GM12878 (cell line): ENCODE results near the gene ARHGAP9. TPM values are rescaled to one million over a fixed set of nuclear protein-coding genes. Genes with fewer than 3 reads are reported as not detected.

Source experiments
- ATAC-seq: fragments of 200-7000 bp; cut with Tn5 transposase; 3 replicates; pipeline ENCODE4 v1.9.1; 2020; ENCODE audit warnings: mild to moderate bottlenecking, moderate library complexity
- BruUV-seq: library from RNA; stranded (reverse); fragments of 400-500 nt; replicated peaks from 2 replicates; lab custom pipeline; 2021; lab: Mats Ljungman, UMichigan
- CTCF ChIA-PET: fragments of 300-600 bp; sonication (Branson Sonifier 250); formaldehyde crosslinking; extraction: SDS; loops from one replicate; lab custom pipeline; 2021; ENCODE audit warnings: inconsistent platforms; lab: Yijun Ruan, JAX
- POLR2A ChIA-PET: fragments of 350-600 bp; formaldehyde crosslinking; extraction: SDS; loops from one replicate; lab custom pipeline; 2021; ENCODE audit warnings: inconsistent platforms; lab: Charles Lee
- RAD21 ChIA-PET: fragments of 300-600 bp; sonication (Branson Sonifier 250); formaldehyde crosslinking; loops from one replicate; lab custom pipeline; 2023; ENCODE audit warnings: antibody characterized with exemption; ENCODE audit not compliant: unreplicated experiment; lab: Charles Lee
- SMC1A ChIA-PET: fragments of 300-600 bp; sonication (Branson Sonifier 250); formaldehyde crosslinking; loops from one replicate; lab custom pipeline; 2023; ENCODE audit not compliant: unreplicated experiment, uncharacterized antibody; lab: Charles Lee
- DNase-seq: peaks from one replicate; pipeline ENCODE4 v3.0.0-alpha.2; 2011; ENCODE audit warnings: low read depth, low spot score
- FAIRE-seq: peaks from 3 replicates; lab custom pipeline; 2011; peaks lifted over from hg19 to GRCh38; lab: Jason Lieb, UNC
- H2AFZ ChIP-seq: 2 replicates; pipeline ENCODE4 v1.6.0; 2011; ENCODE audit warnings: low read depth, low read length, control low read depth; ENCODE audit not compliant: control insufficient read depth
- H3K27ac ChIP-seq: 2 replicates; pipeline ENCODE4 v1.5.1; 2011; ENCODE audit warnings: control low read depth; ENCODE audit not compliant: control insufficient read depth, insufficient read depth
- H3K27me3 ChIP-seq, 2 experiments: replicated peaks in 1 of 2; 2 replicates each; pipeline versions ENCODE4 v1.6.0 to v1.6.1; 2011; ENCODE audit warnings: low read length in 1 of 2; ENCODE audit not compliant: control insufficient read depth in 2 of 2, insufficient read depth in 2 of 2
- H3K36me3 ChIP-seq, 2 experiments: 2 replicates each; pipeline ENCODE4 v1.5.1; 2011; ENCODE audit warnings: low read length in 1 of 2; ENCODE audit not compliant: control insufficient read depth in 2 of 2, insufficient read depth in 2 of 2
- H3K4me1 ChIP-seq: 2 replicates; pipeline ENCODE4 v1.6.1; 2011; ENCODE audit warnings: mild to moderate bottlenecking, low read length, moderate library complexity, mixed read lengths; ENCODE audit not compliant: control insufficient read depth, insufficient read depth
- H3K4me2 ChIP-seq: 2 replicates; pipeline ENCODE4 v1.6.0; 2011; ENCODE audit warnings: control low read depth; ENCODE audit not compliant: control insufficient read depth, insufficient read depth
- H3K4me3 ChIP-seq: fragments of 200-600 bp; sonication (generic); 2 replicates; pipeline ENCODE4 v1.5.1; 2016
- H3K79me2 ChIP-seq: 2 replicates; pipeline ENCODE4 v1.6.0; 2011; ENCODE audit warnings: low read length; ENCODE audit not compliant: control insufficient read depth, insufficient read depth
- H3K9ac ChIP-seq: 2 replicates; pipeline ENCODE4 v1.8.0; 2011; ENCODE audit warnings: low read length, control low read depth, mixed read lengths; ENCODE audit not compliant: control insufficient read depth, insufficient read depth
- H3K9me3 ChIP-seq: replicated peaks from 3 replicates; pipeline ENCODE4 v1.5.1; 2011; ENCODE audit warnings: mild to moderate bottlenecking, low read length; ENCODE audit not compliant: control insufficient read depth, insufficient read depth
- H4K20me1 ChIP-seq: 2 replicates; pipeline ENCODE4 v1.6.0; 2011; ENCODE audit not compliant: control insufficient read depth, insufficient read depth
- ATF7 ChIP-seq: fragments of 450-650 bp; IDR thresholded peaks from 2 replicates; pipeline ENCODE4 v1.6.1; 2016; ENCODE audit warnings: low read depth, mild to moderate bottlenecking
- BHLHE40 ChIP-seq, 2 experiments: fragments of 450-650 bp in 1 of 2; IDR thresholded peaks; 2 replicates each; pipeline ENCODE4 v1.6.1; 2011 to 2017; ENCODE audit warnings: low read depth in 2 of 2, borderline replicate concordance in 1 of 2, improper control_type of control experiment in 1 of 2, low read length in 1 of 2, mild to moderate bottlenecking in 1 of 2
- CEBPB ChIP-seq, 2 experiments: fragments of 150-350 bp in 1 of 2; IDR thresholded peaks; 2 replicates each; pipeline ENCODE4 v1.6.1; 2012 to 2014; ENCODE audit warnings: low read depth in 2 of 2, low read length in 2 of 2, borderline replicate concordance in 1 of 2, inconsistent platforms in 1 of 2
- DPF2 ChIP-seq: fragments of 450-650 bp; IDR thresholded peaks from 2 replicates; pipeline ENCODE4 v1.6.1; 2017; ENCODE audit warnings: mild to moderate bottlenecking
- ESRRA ChIP-seq: IDR thresholded peaks from 2 replicates; pipeline ENCODE4 v1.6.1; 2012; ENCODE audit warnings: mild to moderate bottlenecking, low read length, improper control_type of control experiment
- IKZF1 ChIP-seq: fragments of 450-650 bp; conservative IDR thresholded peaks from 2 replicates; pipeline ENCODE4 v1.6.1; 2017; ENCODE audit warnings: antibody characterized with exemption, mild to moderate bottlenecking
- IKZF2 ChIP-seq, 2 experiments: fragments of 450-650 bp; IDR thresholded peaks; 2 replicates each; pipeline ENCODE4 v1.6.1; 2017; ENCODE audit warnings: mild to moderate bottlenecking in 2 of 2, moderate library complexity in 2 of 2
- KAT2A ChIP-seq: conservative IDR thresholded peaks from 2 replicates; pipeline ENCODE4 v1.6.1; 2011; ENCODE audit warnings: low read depth, low read length; ENCODE audit not compliant: control insufficient read depth
- MXI1 ChIP-seq: fragments of 150-350 bp; IDR thresholded peaks from 2 replicates; pipeline ENCODE4 v1.6.1; 2011; ENCODE audit warnings: low read depth, mild to moderate bottlenecking, inconsistent platforms, low read length, improper control_type of control experiment
- NFYB ChIP-seq: IDR thresholded peaks from 2 replicates; pipeline ENCODE4 v1.6.1; 2011; ENCODE audit warnings: low read depth, mild to moderate bottlenecking, low read length, improper control_type of control experiment, moderate library complexity; ENCODE audit not compliant: insufficient read depth
- NR2F1 ChIP-seq: fragments of 450-650 bp; conservative IDR thresholded peaks from 2 replicates; pipeline ENCODE4 v1.6.1; 2017; ENCODE audit warnings: mild to moderate bottlenecking
- TAF1 ChIP-seq: IDR thresholded peaks from 2 replicates; pipeline ENCODE4 v1.6.1; 2011; ENCODE audit warnings: mild to moderate bottlenecking, low read depth, low read length, borderline replicate concordance
- TCF7 ChIP-seq: IDR thresholded peaks from 2 replicates; pipeline ENCODE4 v1.6.1; 2014; ENCODE audit warnings: antibody characterized with exemption, borderline replicate concordance
- ZSCAN29 ChIP-seq: fragments of 450-650 bp; IDR thresholded peaks from 2 replicates; pipeline ENCODE4 v1.6.1; 2017; ENCODE audit warnings: mild to moderate bottlenecking, moderate library complexity
- WGBS: methylation state at CpG from one replicate; pipeline ENCODE4 v1.1.6; 2016; ENCODE audit warnings: low lambda C conversion rate; ENCODE audit not compliant: insufficient replicate concordance, insufficient coverage; ENCODE audit errors: missing lambda C conversion rate; 5-methylcytosine and 5-hydroxymethylcytosine counted together
- in situ Hi-C: fragments of 300-500 bp; cut with MboI; formaldehyde crosslinking; loops from 9 replicates; pipeline ENCODE4 v1.14.3; 2018; ENCODE audit warnings: mixed read lengths
- intact Hi-C: fragments of 100-400 bp; cut with micrococcal nuclease; formaldehyde crosslinking; loops from one replicate; pipeline ENCODE4 v1.14.2; 2022; ENCODE audit not compliant: unreplicated experiment
- polyA plus RNA-seq, 11 experiments: library from polyadenylated mRNA; depleted of rRNA in 4 of 11; unstranded in 6 of 11; stranded (reverse) in 5 of 11; fragments of >200 nt; fragmentation: Nextera tagmentation in 4 of 11; fragmentation: Illumina TruSeq in 1 of 11; extraction: Ambion mirVana in 4 of 11; extraction: Trizol in 1 of 11; gene quantifications; 1 replicate in 1 of 11; 2 replicates in 10 of 11; pipeline versions ENCODE4 v1.2.1 to v1.2.3, GENCODE V29; 2011 to 2016; ENCODE audit warnings: inconsistent platforms in 2 of 11, missing spikeins in 2 of 11, low read depth in 1 of 11
- total RNA-seq, 4 experiments: library from RNA; depleted of rRNA in 3 of 4; stranded (reverse); fragments of >200 nt in 3 of 4; fragmentation: Illumina TruSeq in 1 of 4; extraction: Trizol in 1 of 4; gene quantifications; 2 replicates each; pipeline versions ENCODE4 v1.2.1 to v1.2.3, GENCODE V29; 2013 to 2021
- TF ChIP-seq, protein P1 (sequence below): fragments of 450-650 bp; IDR thresholded peaks from 2 replicates; pipeline ENCODE4 v1.6.1; 2017; ENCODE audit warnings: low read depth, mild to moderate bottlenecking, moderate library complexity
- TF ChIP-seq, protein P2 (sequence below): fragments of 450-650 bp; IDR thresholded peaks from 2 replicates; pipeline ENCODE4 v1.6.1; 2016; ENCODE audit warnings: mild to moderate bottlenecking

Gene ARHGAP9
- total and polyA plus RNA-seq, 10 of the 15 experiments (the other 5 are each of a cell fraction or from before 2014, with no cell fraction given) = 19.5 to 102 (median 76.8) TPM

DNA sequence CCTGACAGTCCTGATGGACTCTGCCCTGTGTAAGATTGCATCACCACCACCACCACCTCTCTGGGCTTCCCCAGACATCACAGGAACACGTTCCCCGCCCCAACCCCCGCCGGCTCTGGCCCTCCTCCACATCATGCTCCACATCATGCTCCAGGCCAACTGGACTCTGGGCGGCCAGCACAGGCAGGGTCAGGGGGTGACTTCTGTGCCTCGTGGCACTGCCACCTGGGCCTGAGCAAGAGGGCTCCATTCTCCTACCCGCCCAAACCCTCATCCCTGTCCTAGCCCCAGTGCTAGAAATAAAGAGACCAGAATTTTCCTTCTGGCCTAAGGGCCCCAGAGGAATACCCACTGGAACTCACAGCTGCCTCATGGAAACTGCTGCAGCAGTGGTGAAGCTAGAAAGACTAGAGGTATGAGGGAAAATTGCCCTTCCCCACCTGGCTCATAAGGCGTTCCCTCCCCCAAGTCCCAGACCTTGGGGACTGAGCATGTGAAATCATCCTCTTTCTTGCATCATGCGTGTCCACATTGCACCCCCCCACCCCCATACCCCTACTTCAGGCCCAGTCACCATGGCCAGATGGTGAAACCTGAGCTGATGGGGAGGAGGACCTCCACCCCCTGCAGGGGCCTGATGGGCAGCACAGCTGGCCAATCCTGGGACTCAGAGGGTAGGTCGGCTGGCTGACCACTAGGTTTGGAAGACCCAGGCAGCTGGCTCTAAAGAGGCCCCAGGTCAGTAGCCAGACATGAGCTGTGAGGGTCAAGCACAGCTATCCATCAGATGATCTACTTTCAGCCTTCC, 24.9 kb downstream of the ARHGAP9 start, which contains the start of gene INHBE:
Gene INHBE, plus strand, starts transcription at position 742 of the 808 bp plus-strand sequence. CDS start 230 bp downstream, outside the sequence.
- ChIA-PET CTCF (interaction anchor here (0.6 to 11.0 kb wide), 41 partner anchors 7 to 698 kb away, joined by 3 to 540 read pairs (median 5); partner anchors contain the start of genes ARHGAP9, INHBC, PIP4K2C and SHMT2), RAD21 (interaction anchor here (0.5 to 6.8 kb wide), 15 partner anchors 8 to 241 kb away, joined by 3 to 224 read pairs (median 10); partner anchors contain the start of genes INHBC, SHMT2 and STAC3), POLR2A (interaction anchor here (0.5 to 6.1 kb wide), 16 partner anchors 9 to 412 kb away, joined by 3 to 29 read pairs (median 4); partner anchors contain the start of genes INHBC and SHMT2), SMC1A (interaction anchor here (0.9 to 7.6 kb wide), 17 partner anchors 12 to 241 kb away, joined by 3 to 226 read pairs (median 4); partner anchors contain the start of gene SHMT2)
- H2AFZ ChIP-seq = peak within 1 kb of the TSS; percentile 89
- H3K4me2 ChIP-seq = peak within 1 kb of the TSS; percentile 75
- in situ Hi-C loops = loop anchor here (5.0 to 10.0 kb wide), 2 partner anchors 140 to 192 kb away; no protein-coding TSS in a partner anchor
- no peaks in the 10 kb centered on the region for H4K20me1 ChIP-seq
- no peaks in the 10 kb centered on the region for H3K79me2 ChIP-seq
- H3K36me3 ChIP-seq = no peaks in the 10 kb centered on the region
- 72% methylated on average over 10 of the region's 10 CpGs for WGBS
- peaks cover 11% of the 10 kb centered on the region for H3K4me1 ChIP-seq
- DNase-seq = no peak
- no peaks in the 10 kb centered on the region for H3K27me3 ChIP-seq
- H3K9me3 ChIP-seq = no peaks in the 10 kb centered on the region
- no peak within 1 kb of the TSS for H3K27ac ChIP-seq
- FAIRE-seq = no peak
- BruUV-seq = no TSS peak
- ATAC-seq = peak; percentile 59
- peak within 1 kb of the TSS; percentile 40; the same call in 1 of the 2 replicates for H3K9ac ChIP-seq
- intact Hi-C loops = loop anchor here (5.0 kb wide), 1 partner anchor 168 kb away; no protein-coding TSS in a partner anchor
- no peak within 1 kb of the TSS for H3K4me3 ChIP-seq
- TF ChIP-seq BHLHE40 (IDR thresholded peaks at IDR 0.05; ENCODE audit: borderline replicate concordance in 1 of 2, low read depth in 2 of 2, low read length in 1 of 2) (peak in 1 of 2 experiments; percentile 33; a peak in 1 of 4 replicates), MXI1 (no peak), TCF7 (no peak), KAT2A (no peak), CEBPB (IDR thresholded peaks at IDR 0.05; ENCODE audit: borderline replicate concordance in 1 of 2, low read depth in 2 of 2, low read length in 2 of 2) (peak in 1 of 2 experiments; percentile 51; a peak in 1 of 4 replicates), IKZF1 (peak; percentile 45; the same call in 1 of the 2 replicates), ATF7 (peak; percentile 82), NFYB (peak; percentile 33; the same call in 1 of the 2 replicates), IKZF2 (IDR thresholded peaks at IDR 0.05) (0 out of 4 replicates have a peak, but pooled peaks of 1 of the 2 experiments have one; percentile 17), DPF2 (0 out of 2 replicates have a peak, but pooled peaks have one; percentile 31), ESRRA (no peak), TAF1 (no peak), NR2F1 (peak; percentile 65), ZSCAN29 (no peak)
- TF ChIP-seq, protein P1, sequence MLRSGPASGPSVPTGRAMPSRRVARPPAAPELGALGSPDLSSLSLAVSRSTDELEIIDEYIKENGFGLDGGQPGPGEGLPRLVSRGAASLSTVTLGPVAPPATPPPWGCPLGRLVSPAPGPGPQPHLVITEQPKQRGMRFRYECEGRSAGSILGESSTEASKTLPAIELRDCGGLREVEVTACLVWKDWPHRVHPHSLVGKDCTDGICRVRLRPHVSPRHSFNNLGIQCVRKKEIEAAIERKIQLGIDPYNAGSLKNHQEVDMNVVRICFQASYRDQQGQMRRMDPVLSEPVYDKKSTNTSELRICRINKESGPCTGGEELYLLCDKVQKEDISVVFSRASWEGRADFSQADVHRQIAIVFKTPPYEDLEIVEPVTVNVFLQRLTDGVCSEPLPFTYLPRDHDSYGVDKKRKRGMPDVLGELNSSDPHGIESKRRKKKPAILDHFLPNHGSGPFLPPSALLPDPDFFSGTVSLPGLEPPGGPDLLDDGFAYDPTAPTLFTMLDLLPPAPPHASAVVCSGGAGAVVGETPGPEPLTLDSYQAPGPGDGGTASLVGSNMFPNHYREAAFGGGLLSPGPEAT = 0 out of 2 replicates have a peak, but pooled peaks have one; percentile 17
- TF ChIP-seq, protein P2, sequence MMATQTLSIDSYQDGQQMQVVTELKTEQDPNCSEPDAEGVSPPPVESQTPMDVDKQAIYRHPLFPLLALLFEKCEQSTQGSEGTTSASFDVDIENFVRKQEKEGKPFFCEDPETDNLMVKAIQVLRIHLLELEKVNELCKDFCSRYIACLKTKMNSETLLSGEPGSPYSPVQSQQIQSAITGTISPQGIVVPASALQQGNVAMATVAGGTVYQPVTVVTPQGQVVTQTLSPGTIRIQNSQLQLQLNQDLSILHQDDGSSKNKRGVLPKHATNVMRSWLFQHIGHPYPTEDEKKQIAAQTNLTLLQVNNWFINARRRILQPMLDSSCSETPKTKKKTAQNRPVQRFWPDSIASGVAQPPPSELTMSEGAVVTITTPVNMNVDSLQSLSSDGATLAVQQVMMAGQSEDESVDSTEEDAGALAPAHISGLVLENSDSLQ = peak; percentile 93
